Measurements from ENCODE around the gene TBX3. TPM values are rescaled to one million over a fixed set of nuclear protein-coding genes. Genes with fewer than 3 reads are reported as not detected.
A peak's percentile ranks its signal among the peaks of the same experiment; 100 is the strongest.

The TBX3 gene
- total RNA-seq, 1 donor from 2014 or later: 427 TPM

GRCh38 chr12:114674251-114675047 lies 9.5 kb downstream of the TBX3 start:
- peak overlapping the region; percentile 100 for H3K27ac Mint-ChIP-seq
- H3K27me3 Mint-ChIP-seq (ENCODE audit: low read depth): no peaks in the 10 kb centered on the region
- peak overlapping the region; percentile 100 for H3K4me3 Mint-ChIP-seq
- peak in 1 of 2 experiments; percentile 44 for DNase-seq (ENCODE audit: low spot score in 2 of 2, unreplicated experiment in 2 of 2)
- no peaks in the 10 kb centered on the region for H3K9me3 Mint-ChIP-seq
- H3K4me1 Mint-ChIP-seq: peaks cover 85% of the 10 kb centered on the region
- H3K36me3 Mint-ChIP-seq: peaks cover 72% of the 10 kb centered on the region
- peak; percentile 20 for TF ChIP-seq CTCF (IDR thresholded peaks at IDR 0.05; ENCODE audit: unreplicated experiment)

GRCh38 chr12:114673901-114674250 lies 10.1 kb downstream of the TBX3 start:
- H3K9me3 Mint-ChIP-seq: no peaks in the 10 kb centered on the region
- DNase-seq (ENCODE audit: low spot score in 2 of 2, unreplicated experiment in 2 of 2): peak in 1 of 2 experiments; percentile 45
- no peak for TF ChIP-seq CTCF (IDR thresholded peaks at IDR 0.05; ENCODE audit: unreplicated experiment)
- peak overlapping the region; percentile 80 for H3K4me3 Mint-ChIP-seq
- no peaks in the 10 kb centered on the region for H3K27me3 Mint-ChIP-seq (ENCODE audit: low read depth)
- peak overlapping the region; percentile 100 for H3K27ac Mint-ChIP-seq
- peaks cover 84% of the 10 kb centered on the region for H3K4me1 Mint-ChIP-seq
- peaks cover 66% of the 10 kb centered on the region for H3K36me3 Mint-ChIP-seq

GRCh38 chr12:114673169-114673833 lies 10.7 kb downstream of the TBX3 start:
- Mint-ChIP-seq H3K9me3 (no peaks in the 10 kb centered on the region), H3K27ac (peak overlapping the region; percentile 100), H3K4me1 (peaks cover 79% of the 10 kb centered on the region), H3K27me3 (ENCODE audit: low read depth) (no peaks in the 10 kb centered on the region), H3K36me3 (peaks cover 62% of the 10 kb centered on the region), H3K4me3 (peak overlapping the region; percentile 80)
- DNase-seq (ENCODE audit: low spot score in 2 of 2, unreplicated experiment in 2 of 2): no peak
- TF ChIP-seq CTCF (IDR thresholded peaks at IDR 0.05; ENCODE audit: unreplicated experiment): no peak

- no peak for DNase-seq (ENCODE audit: low spot score in 2 of 2, unreplicated experiment in 2 of 2)
- TF ChIP-seq CTCF (IDR thresholded peaks at IDR 0.05; ENCODE audit: unreplicated experiment): no peak
- no peaks in the 10 kb centered on the region for H3K9me3 Mint-ChIP-seq
- peaks cover 80% of the 10 kb centered on the region for H3K4me1 Mint-ChIP-seq
- peaks cover 57% of the 10 kb centered on the region for H3K36me3 Mint-ChIP-seq
- H3K27ac Mint-ChIP-seq: peak overlapping the region; percentile 100
- peak overlapping the region; percentile 80 for H3K4me3 Mint-ChIP-seq
- H3K27me3 Mint-ChIP-seq (ENCODE audit: low read depth): no peaks in the 10 kb centered on the region
Observed at GRCh38 chr12:114672817-114673168, 11.2 kb downstream of the TBX3 start.

GRCh38 chr12:114671443-114672411 lies 12.2 kb downstream of the TBX3 start:
- Mint-ChIP-seq H3K4me1 (peaks cover 80% of the 10 kb centered on the region), H3K36me3 (peaks cover 52% of the 10 kb centered on the region), H3K9me3 (no peaks in the 10 kb centered on the region), H3K27ac (peak overlapping the region; percentile 100), H3K4me3 (peak overlapping the region; percentile 80), H3K27me3 (ENCODE audit: low read depth) (no peaks in the 10 kb centered on the region)
- peak in 1 of 2 experiments; percentile 60 for DNase-seq (ENCODE audit: low spot score in 2 of 2, unreplicated experiment in 2 of 2)
- no peak for TF ChIP-seq CTCF (IDR thresholded peaks at IDR 0.05; ENCODE audit: unreplicated experiment)
